ENCODE results near the gene CDCA5.

- TF ChIP-seq ZNF274 (IDR thresholded peaks at IDR 0.05; ENCODE audit: low read depth, low read length) (no peak), YY1 (IDR thresholded peaks at IDR 0.05; ENCODE audit: insufficient read depth, insufficient read length) (no peak)
Measured at GRCh38 chr11:65032216-65032615, 51.6 kb downstream of the CDCA5 start.

Measured in NT2/D1 (cell line).